GM12878 (cell line): ENCODE results near the gene GMNN. TPM values are rescaled to one million over a fixed set of nuclear protein-coding genes. Genes with fewer than 3 reads are reported as not detected.

Experiments
- EZH2 ChIP-seq: IDR thresholded peaks from 2 replicates; pipeline ENCODE4 v1.6.1; 2012; ENCODE audit warnings: low read depth, mild to moderate bottlenecking, control low read depth, inconsistent platforms, low read length, borderline replicate concordance; ENCODE audit not compliant: control insufficient read depth
- HDGF ChIP-seq: fragments of 450-650 bp; IDR thresholded peaks from 2 replicates; pipeline ENCODE4 v1.6.1; 2016; ENCODE audit warnings: antibody characterized with exemption
- NR2F1 ChIP-seq: fragments of 450-650 bp; conservative IDR thresholded peaks from 2 replicates; pipeline ENCODE4 v1.6.1; 2017; ENCODE audit warnings: mild to moderate bottlenecking
- PAX8 ChIP-seq: fragments of 450-650 bp; IDR thresholded peaks from 2 replicates; pipeline ENCODE4 v1.6.1; 2017; ENCODE audit warnings: mild to moderate bottlenecking, moderate library complexity
- RELA ChIP-seq: fragments of 450-650 bp; IDR thresholded peaks from 2 replicates; pipeline ENCODE4 v1.8.0; 2014; ENCODE audit warnings: borderline replicate concordance; ENCODE audit not compliant: partially characterized antibody
- YBX1 ChIP-seq: fragments of 450-650 bp; IDR thresholded peaks from 2 replicates; pipeline ENCODE4 v1.6.1; 2016; ENCODE audit warnings: antibody characterized with exemption
- ZBED1 ChIP-seq: IDR thresholded peaks from 2 replicates; pipeline ENCODE4 v1.6.1; 2016; ENCODE audit warnings: borderline replicate concordance
- ZNF384 ChIP-seq: IDR thresholded peaks from 2 replicates; pipeline ENCODE4 v1.6.1; 2012; ENCODE audit warnings: low read depth, mild to moderate bottlenecking, low read length, improper control_type of control experiment, borderline replicate concordance
- ZSCAN29 ChIP-seq: fragments of 450-650 bp; IDR thresholded peaks from 2 replicates; pipeline ENCODE4 v1.6.1; 2017; ENCODE audit warnings: mild to moderate bottlenecking, moderate library complexity
- polyA plus RNA-seq, 11 experiments: library from polyadenylated mRNA; depleted of rRNA in 4 of 11; unstranded in 6 of 11; stranded (reverse) in 5 of 11; fragments of >200 nt; fragmentation: Nextera tagmentation in 4 of 11; fragmentation: Illumina TruSeq in 1 of 11; extraction: Ambion mirVana in 4 of 11; extraction: Trizol in 1 of 11; gene quantifications; 1 replicate in 1 of 11; 2 replicates in 10 of 11; pipeline versions ENCODE4 v1.2.1 to v1.2.3, GENCODE V29; 2011 to 2016; ENCODE audit warnings: inconsistent platforms in 2 of 11, missing spikeins in 2 of 11, low read depth in 1 of 11
- total RNA-seq, 4 experiments: library from RNA; depleted of rRNA in 3 of 4; stranded (reverse); fragments of >200 nt in 3 of 4; fragmentation: Illumina TruSeq in 1 of 4; extraction: Trizol in 1 of 4; gene quantifications; 2 replicates each; pipeline versions ENCODE4 v1.2.1 to v1.2.3, GENCODE V29; 2013 to 2021
- TF ChIP-seq, protein P1 (sequence below): IDR thresholded peaks from 2 replicates; pipeline ENCODE4 v1.6.1; 2012; ENCODE audit warnings: improper control_type of control experiment, low read depth, low read length; ENCODE audit not compliant: insufficient replicate concordance
- TF ChIP-seq, protein P2 (sequence below): fragments of 450-650 bp; IDR thresholded peaks from 2 replicates; pipeline ENCODE4 v1.6.1; 2016; ENCODE audit warnings: mild to moderate bottlenecking, moderate library complexity, borderline replicate concordance
- TF ChIP-seq, protein P3 (sequence below): fragments of 450-650 bp; IDR thresholded peaks from 2 replicates; pipeline ENCODE4 v1.6.1; 2018; ENCODE audit warnings: mild to moderate bottlenecking, low read depth, moderate library complexity; ENCODE audit not compliant: partially characterized antibody
- TF ChIP-seq, protein P4 (sequence below): fragments of 450-650 bp; IDR thresholded peaks from 2 replicates; pipeline ENCODE4 v1.6.1; 2018; ENCODE audit warnings: borderline replicate concordance, mild to moderate bottlenecking; ENCODE audit not compliant: partially characterized antibody

The GMNN gene
- total and polyA plus RNA-seq, 10 of the 15 experiments (the other 5 are each of a cell fraction or from before 2014, with no cell fraction given) = 51.9 to 153 (median 105) TPM

DNA sequence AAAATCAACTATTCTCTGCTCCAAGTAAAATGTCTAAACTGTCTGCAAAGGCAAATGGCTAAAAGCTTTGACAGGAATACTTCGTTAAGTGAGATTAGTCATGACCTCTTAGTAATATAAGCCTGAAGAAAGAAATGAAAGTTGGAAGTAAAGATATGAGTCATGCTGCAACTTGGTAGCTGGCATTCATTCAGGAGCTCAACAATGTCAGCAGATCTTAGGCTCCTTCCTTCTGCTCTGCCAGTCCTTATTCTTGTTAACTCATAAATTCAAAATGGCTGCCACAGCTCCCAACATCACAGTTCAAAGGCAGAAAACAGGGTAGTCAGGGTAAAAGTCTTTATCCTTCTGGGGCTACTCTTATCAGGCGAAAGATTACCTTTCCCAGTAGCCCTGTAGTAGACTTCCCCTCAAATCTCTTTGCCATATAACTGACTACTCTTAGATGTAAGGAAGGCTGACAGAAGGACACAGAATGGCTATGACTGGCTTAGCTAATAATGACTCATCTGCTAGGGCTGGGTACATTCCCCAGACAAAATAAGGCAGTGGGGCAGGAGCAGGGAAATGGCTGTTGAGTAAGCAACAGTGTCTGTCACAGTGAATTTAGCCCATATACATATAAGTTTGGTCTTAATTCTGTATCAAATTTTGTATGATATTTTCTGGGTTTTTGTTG, 31.3 kb upstream of the GMNN start (continued):
- TF ChIP-seq, protein P1, sequence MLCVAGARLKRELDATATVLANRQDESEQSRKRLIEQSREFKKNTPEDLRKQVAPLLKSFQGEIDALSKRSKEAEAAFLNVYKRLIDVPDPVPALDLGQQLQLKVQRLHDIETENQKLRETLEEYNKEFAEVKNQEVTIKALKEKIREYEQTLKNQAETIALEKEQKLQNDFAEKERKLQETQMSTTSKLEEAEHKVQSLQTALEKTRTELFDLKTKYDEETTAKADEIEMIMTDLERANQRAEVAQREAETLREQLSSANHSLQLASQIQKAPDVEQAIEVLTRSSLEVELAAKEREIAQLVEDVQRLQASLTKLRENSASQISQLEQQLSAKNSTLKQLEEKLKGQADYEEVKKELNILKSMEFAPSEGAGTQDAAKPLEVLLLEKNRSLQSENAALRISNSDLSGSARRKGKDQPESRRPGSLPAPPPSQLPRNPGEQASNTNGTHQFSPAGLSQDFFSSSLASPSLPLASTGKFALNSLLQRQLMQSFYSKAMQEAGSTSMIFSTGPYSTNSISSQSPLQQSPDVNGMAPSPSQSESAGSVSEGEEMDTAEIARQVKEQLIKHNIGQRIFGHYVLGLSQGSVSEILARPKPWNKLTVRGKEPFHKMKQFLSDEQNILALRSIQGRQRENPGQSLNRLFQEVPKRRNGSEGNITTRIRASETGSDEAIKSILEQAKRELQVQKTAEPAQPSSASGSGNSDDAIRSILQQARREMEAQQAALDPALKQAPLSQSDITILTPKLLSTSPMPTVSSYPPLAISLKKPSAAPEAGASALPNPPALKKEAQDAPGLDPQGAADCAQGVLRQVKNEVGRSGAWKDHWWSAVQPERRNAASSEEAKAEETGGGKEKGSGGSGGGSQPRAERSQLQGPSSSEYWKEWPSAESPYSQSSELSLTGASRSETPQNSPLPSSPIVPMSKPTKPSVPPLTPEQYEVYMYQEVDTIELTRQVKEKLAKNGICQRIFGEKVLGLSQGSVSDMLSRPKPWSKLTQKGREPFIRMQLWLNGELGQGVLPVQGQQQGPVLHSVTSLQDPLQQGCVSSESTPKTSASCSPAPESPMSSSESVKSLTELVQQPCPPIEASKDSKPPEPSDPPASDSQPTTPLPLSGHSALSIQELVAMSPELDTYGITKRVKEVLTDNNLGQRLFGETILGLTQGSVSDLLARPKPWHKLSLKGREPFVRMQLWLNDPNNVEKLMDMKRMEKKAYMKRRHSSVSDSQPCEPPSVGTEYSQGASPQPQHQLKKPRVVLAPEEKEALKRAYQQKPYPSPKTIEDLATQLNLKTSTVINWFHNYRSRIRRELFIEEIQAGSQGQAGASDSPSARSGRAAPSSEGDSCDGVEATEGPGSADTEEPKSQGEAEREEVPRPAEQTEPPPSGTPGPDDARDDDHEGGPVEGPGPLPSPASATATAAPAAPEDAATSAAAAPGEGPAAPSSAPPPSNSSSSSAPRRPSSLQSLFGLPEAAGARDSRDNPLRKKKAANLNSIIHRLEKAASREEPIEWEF = no peak
- no peak for TF ChIP-seq EZH2
- no peak for TF ChIP-seq ZBED1
- no peak for TF ChIP-seq NR2F1
- TF ChIP-seq RELA = no peak
- TF ChIP-seq, protein P2, sequence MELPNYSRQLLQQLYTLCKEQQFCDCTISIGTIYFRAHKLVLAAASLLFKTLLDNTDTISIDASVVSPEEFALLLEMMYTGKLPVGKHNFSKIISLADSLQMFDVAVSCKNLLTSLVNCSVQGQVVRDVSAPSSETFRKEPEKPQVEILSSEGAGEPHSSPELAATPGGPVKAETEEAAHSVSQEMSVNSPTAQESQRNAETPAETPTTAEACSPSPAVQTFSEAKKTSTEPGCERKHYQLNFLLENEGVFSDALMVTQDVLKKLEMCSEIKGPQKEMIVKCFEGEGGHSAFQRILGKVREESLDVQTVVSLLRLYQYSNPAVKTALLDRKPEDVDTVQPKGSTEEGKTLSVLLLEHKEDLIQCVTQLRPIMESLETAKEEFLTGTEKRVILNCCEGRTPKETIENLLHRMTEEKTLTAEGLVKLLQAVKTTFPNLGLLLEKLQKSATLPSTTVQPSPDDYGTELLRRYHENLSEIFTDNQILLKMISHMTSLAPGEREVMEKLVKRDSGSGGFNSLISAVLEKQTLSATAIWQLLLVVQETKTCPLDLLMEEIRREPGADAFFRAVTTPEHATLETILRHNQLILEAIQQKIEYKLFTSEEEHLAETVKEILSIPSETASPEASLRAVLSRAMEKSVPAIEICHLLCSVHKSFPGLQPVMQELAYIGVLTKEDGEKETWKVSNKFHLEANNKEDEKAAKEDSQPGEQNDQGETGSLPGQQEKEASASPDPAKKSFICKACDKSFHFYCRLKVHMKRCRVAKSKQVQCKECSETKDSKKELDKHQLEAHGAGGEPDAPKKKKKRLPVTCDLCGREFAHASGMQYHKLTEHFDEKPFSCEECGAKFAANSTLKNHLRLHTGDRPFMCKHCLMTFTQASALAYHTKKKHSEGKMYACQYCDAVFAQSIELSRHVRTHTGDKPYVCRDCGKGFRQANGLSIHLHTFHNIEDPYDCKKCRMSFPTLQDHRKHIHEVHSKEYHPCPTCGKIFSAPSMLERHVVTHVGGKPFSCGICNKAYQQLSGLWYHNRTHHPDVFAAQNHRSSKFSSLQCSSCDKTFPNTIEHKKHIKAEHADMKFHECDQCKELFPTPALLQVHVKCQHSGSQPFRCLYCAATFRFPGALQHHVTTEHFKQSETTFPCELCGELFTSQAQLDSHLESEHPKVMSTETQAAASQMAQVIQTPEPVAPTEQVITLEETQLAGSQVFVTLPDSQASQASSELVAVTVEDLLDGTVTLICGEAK = no peak
- TF ChIP-seq, protein P3, sequence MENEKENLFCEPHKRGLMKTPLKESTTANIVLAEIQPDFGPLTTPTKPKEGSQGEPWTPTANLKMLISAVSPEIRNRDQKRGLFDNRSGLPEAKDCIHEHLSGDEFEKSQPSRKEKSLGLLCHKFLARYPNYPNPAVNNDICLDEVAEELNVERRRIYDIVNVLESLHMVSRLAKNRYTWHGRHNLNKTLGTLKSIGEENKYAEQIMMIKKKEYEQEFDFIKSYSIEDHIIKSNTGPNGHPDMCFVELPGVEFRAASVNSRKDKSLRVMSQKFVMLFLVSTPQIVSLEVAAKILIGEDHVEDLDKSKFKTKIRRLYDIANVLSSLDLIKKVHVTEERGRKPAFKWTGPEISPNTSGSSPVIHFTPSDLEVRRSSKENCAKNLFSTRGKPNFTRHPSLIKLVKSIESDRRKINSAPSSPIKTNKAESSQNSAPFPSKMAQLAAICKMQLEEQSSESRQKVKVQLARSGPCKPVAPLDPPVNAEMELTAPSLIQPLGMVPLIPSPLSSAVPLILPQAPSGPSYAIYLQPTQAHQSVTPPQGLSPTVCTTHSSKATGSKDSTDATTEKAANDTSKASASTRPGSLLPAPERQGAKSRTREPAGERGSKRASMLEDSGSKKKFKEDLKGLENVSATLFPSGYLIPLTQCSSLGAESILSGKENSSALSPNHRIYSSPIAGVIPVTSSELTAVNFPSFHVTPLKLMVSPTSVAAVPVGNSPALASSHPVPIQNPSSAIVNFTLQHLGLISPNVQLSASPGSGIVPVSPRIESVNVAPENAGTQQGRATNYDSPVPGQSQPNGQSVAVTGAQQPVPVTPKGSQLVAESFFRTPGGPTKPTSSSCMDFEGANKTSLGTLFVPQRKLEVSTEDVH = no peak
- TF ChIP-seq PAX8 = no peak
- TF ChIP-seq ZNF384 = no peak
- TF ChIP-seq HDGF = no peak
- TF ChIP-seq ZSCAN29 = no peak
- TF ChIP-seq, protein P4, sequence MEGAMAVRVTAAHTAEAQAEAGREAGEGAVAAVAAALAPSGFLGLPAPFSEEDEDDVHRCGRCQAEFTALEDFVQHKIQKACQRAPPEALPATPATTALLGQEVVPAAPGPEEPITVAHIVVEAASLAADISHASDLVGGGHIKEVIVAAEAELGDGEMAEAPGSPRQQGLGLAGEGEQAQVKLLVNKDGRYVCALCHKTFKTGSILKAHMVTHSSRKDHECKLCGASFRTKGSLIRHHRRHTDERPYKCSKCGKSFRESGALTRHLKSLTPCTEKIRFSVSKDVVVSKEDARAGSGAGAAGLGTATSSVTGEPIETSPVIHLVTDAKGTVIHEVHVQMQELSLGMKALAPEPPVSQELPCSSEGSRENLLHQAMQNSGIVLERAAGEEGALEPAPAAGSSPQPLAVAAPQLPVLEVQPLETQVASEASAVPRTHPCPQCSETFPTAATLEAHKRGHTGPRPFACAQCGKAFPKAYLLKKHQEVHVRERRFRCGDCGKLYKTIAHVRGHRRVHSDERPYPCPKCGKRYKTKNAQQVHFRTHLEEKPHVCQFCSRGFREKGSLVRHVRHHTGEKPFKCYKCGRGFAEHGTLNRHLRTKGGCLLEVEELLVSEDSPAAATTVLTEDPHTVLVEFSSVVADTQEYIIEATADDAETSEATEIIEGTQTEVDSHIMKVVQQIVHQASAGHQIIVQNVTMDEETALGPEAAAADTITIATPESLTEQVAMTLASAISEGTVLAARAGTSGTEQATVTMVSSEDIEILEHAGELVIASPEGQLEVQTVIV = no peak
- TF ChIP-seq YBX1 = no peak
